ENCODE results near the gene ZC2HC1B.

DNA sequence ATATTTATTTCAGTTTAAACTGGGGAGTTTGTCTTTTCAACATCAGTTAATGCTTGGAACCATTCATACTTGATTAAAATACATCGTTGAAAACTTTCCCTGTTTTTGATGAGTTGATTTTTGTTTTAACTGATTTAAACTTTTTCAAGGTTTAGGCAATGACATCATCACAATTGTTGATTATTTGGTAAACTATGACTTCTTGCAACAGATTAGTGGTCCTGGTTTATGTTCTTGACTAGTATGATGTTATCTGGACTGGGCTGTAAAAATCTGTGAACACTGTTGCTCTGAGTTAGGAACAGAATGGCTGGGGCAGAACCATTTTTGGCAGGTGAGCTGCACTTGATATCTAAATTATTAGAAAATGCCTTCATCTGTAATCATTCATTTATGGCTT, at the start of gene ZC2HC1B:
- no peak for TF ChIP-seq TAF1 (IDR thresholded peaks at IDR 0.05; ENCODE audit: borderline replicate concordance, insufficient read depth, low read length)
- no peak for TF ChIP-seq POLR2AphosphoS5 (IDR thresholded peaks at IDR 0.05; ENCODE audit: low read depth, low read length)

All from PFSK-1 (cell line).